T-cell (primary cell): ENCODE results near the gene AMZ2. TPM values are rescaled to one million over a fixed set of nuclear protein-coding genes. Genes with fewer than 3 reads are reported as not detected.

ENCODE experiments used
- ATAC-seq, 4 experiments: fragments of 200-7000 bp in 3 of 4; fragments of 150-1000 bp in 1 of 4; cut with Tn5 transposase; replicated peaks in 1 of 4; 1 replicate in 3 of 4; 2 replicates in 1 of 4; pipeline ENCODE4 v1.10.0; 2021; ENCODE audit warnings: moderate library complexity in 3 of 4, mild to moderate bottlenecking in 2 of 4, moderate number of reproducible peaks in 1 of 4
- CTCF ChIA-PET, 2 donors: fragments of 300-600 bp; sonication (Branson Sonifier 250); formaldehyde crosslinking; loops; one replicate each; lab custom pipeline; 2022; ENCODE audit warnings: antibody characterized with exemption in 2 of 2; lab: Charles Lee
- POLR2A ChIA-PET, 2 donors: fragments of 300-600 bp; sonication (Branson Sonifier 250); formaldehyde crosslinking; loops; one replicate each; lab custom pipeline; 2022; ENCODE audit warnings: antibody characterized with exemption in 2 of 2; lab: Charles Lee
- DNase-seq, 35 experiments: peaks; one replicate each; pipeline versions ENCODE4 v3.0.0 to v3.0.0-alpha.2; 2013 to 2023
- H3K27ac ChIP-seq: one replicate; pipeline ENCODE4 v1.5.1; 2013; ENCODE audit warnings: low read length
- H3K27me3 ChIP-seq, 2 experiments: replicated peaks in 1 of 2; 1 replicate in 1 of 2; 2 replicates in 1 of 2; pipeline versions ENCODE4 v1.6.1 to v1.7.0; 2013; ENCODE audit warnings: low read length in 1 of 2, mixed read lengths in 1 of 2; ENCODE audit not compliant: control insufficient read depth in 2 of 2, insufficient read depth in 2 of 2; ENCODE audit errors: extremely low read depth in 1 of 2
- H3K36me3 ChIP-seq, 2 donors: 1 replicate in 1 of 2; 2 replicates in 1 of 2; pipeline versions ENCODE4 v1.6.1 to v1.7.0; 2013; ENCODE audit warnings: low read length in 1 of 2; ENCODE audit not compliant: control insufficient read depth in 2 of 2, insufficient read depth in 1 of 2; ENCODE audit errors: extremely low read depth in 1 of 2
- H3K4me1 ChIP-seq, 2 experiments: 1 replicate in 1 of 2; 2 replicates in 1 of 2; pipeline versions ENCODE4 v1.6.1 to v1.7.0; 2013; ENCODE audit warnings: low read length in 2 of 2, mixed read lengths in 1 of 2; ENCODE audit not compliant: insufficient read depth in 2 of 2, control insufficient read depth in 1 of 2; ENCODE audit errors: extremely low read depth in 1 of 2
- H3K4me3 ChIP-seq, 2 donors: 1 replicate in 1 of 2; 2 replicates in 1 of 2; pipeline versions ENCODE4 v1.5.1 to v1.7.0; 2013; ENCODE audit warnings: mild to moderate bottlenecking in 2 of 2, low read length in 1 of 2, moderate library complexity in 1 of 2; ENCODE audit not compliant: control insufficient read depth in 1 of 2; ENCODE audit errors: extremely low read depth in 1 of 2
- H3K9me3 ChIP-seq: 2 replicates; pipeline ENCODE4 v1.7.0; 2013
- H3K27ac Mint-ChIP-seq, 2 donors: one replicate each; pipeline ENCODE4 v1.8.0; 2020 to 2021; ENCODE audit warnings: mild to moderate bottlenecking in 2 of 2, mixed read lengths in 2 of 2
- H3K27me3 Mint-ChIP-seq, 2 donors: one replicate each; pipeline ENCODE4 v1.8.0; 2021 to 2022; ENCODE audit warnings: mixed read lengths in 2 of 2
- H3K36me3 Mint-ChIP-seq: one replicate; pipeline ENCODE4 v1.8.0; 2021; ENCODE audit warnings: mixed read lengths
- H3K4me1 Mint-ChIP-seq, 3 donors: one replicate each; pipeline ENCODE4 v1.8.0; 2020 to 2022; ENCODE audit warnings: mixed read lengths in 3 of 3, mild to moderate bottlenecking in 1 of 3
- H3K4me3 Mint-ChIP-seq, 3 donors: one replicate each; pipeline ENCODE4 v1.8.0; 2020 to 2022; ENCODE audit warnings: mild to moderate bottlenecking in 3 of 3, mixed read lengths in 3 of 3, moderate library complexity in 3 of 3
- H3K9me3 Mint-ChIP-seq, 3 donors: one replicate each; pipeline ENCODE4 v1.8.0; 2020 to 2022; ENCODE audit warnings: mixed read lengths in 3 of 3
- WGBS: methylation state at CpG from one replicate; pipeline ENCODE4 v1.1.5; 2013; ENCODE audit warnings: missing lambda C conversion rate; ENCODE audit not compliant: insufficient coverage; 5-methylcytosine and 5-hydroxymethylcytosine counted together
- total RNA-seq, 35 experiments: library from RNA in 6 of 35; stranded (reverse) in 6 of 35; fragments of 120-200 nt in 1 of 35; gene quantifications; one replicate each; pipeline versions ENCODE4 v1.2.1 to v1.2.4 and lab custom pipeline; 2013 to 2026

Gene AMZ2
- total RNA-seq (10 to 100 TPM; 50.9 to 81.8 (median 60.5) TPM), total RNA-seq (lab: John Stamatoyannopoulos, UW) (48.6 to 87.7 (median 68.2) reads per million in 29 experiments)
- 92.2 TPM for total RNA-seq (2013)

- peaks cover 30 to 56% (median 36%) of the 10 kb centered on the region in 3 donors for H3K4me1 Mint-ChIP-seq
- H3K36me3 ChIP-seq, result peaks cover 0 to 27% of the 10 kb centered on the region in 2 donors
- H3K4me3 Mint-ChIP-seq, result peak within 1 kb of the TSS; percentile 78 to 93 (median 84)
- peak within 1 kb of the TSS; percentile 97 for H3K27ac ChIP-seq
- H3K4me3 ChIP-seq, result peak within 1 kb of the TSS; percentile 69 to 77
- no peaks in the 10 kb centered on the region for H3K27me3 ChIP-seq
- DNase-seq, result peak; percentile 88 to 99 (median 94)
- H3K9me3 ChIP-seq, result no peaks in the 10 kb centered on the region
- H3K9me3 Mint-ChIP-seq, result no peaks in the 10 kb centered on the region
- H3K27me3 Mint-ChIP-seq, result no peaks in the 10 kb centered on the region
- POLR2A ChIA-PET, result interaction anchor here (0.5 to 2.0 kb wide), 18 partner anchors 8 to 540 kb away, joined by 3 to 11 read pairs (median 4); partner anchors contain the start of genes PRKAR1A (in 1 of the 2) and WIPI1 (in 1 of the 2)
- peaks cover 4 to 42% of the 10 kb centered on the region in 2 experiments for H3K4me1 ChIP-seq
- peaks cover 14% of the 10 kb centered on the region for H3K36me3 Mint-ChIP-seq
- under 1% methylated on average over 87 of the region's 97 CpGs for WGBS
- CTCF ChIA-PET, result interaction anchor here (0.6 to 2.5 kb wide), 15 partner anchors 8 to 215 kb away, joined by 3 to 14 read pairs (median 4); partner anchors contain the start of gene WIPI1 (in 1 of the 2)
- H3K27ac Mint-ChIP-seq, result peak within 1 kb of the TSS; percentile 92 to 99
- peak; percentile 88 to 95 (median 91) for ATAC-seq
Observed at GRCh38 chr17:68247445-68248198, at the start of gene AMZ2. TSS of gene AMZ2 (plus strand) at chr17:68248043. CDS start at chr17:68250188, 2,145 bp downstream.

DNA sequence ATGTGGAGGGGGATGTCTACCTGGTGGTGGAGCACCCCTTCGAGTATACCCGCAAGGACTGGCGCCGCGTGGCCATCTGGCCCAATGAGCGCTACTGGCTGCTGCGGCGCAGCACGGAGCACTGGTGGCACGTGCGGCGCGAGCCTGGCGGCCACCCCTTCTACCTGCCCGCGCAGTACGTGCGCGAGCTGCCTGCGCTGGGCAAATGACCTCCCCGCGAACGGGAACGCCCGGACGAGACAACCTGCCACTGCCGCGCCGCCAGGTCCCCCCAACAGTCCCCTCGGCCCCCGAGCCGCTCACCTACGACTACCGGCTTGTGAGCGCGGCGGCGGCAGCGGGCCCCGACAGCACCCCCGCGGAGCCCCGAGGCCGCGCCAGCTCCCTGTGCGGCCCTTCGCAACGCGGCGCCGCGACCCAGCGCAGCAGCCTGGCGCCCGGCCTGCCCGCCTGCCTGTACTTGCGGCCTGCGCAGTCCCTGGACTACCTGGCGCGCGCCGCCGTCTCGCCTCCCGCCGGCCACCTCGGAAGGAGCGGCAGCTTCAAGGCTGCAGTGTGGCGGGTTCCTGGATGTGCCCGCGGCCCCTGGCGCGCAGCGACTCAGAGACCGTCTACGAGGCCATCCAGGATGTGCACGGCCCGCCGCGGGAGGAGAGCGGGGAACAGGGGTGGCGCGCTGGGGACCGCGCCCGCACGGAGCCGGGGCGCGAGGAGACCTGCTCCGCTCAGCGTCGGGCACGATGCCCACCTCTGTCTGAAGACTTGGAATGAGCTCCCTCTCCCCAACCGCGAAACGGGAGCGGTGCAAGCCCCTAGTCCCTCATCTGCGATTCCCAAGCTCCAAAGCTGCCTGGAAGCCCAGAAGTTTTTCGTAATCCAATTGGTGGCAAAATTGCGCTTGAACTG is 48.7 kb upstream of the AMZ2 start:
- Histone ChIP-seq H3K27me3 (peaks cover 0 to 53% of the 10 kb centered on the region in 2 experiments), H3K36me3 (no peaks in the 10 kb centered on the region), H3K9me3 (no peaks in the 10 kb centered on the region), H3K4me1 (peaks cover 22 to 61% of the 10 kb centered on the region in 2 experiments), H3K4me3 (peak overlapping the region; percentile 62 to 86), H3K27ac (no peak overlapping the region)
- DNase-seq, result peak in 13 of 35 experiments; percentile 27 to 66 (median 47)
- peak overlapping the region; percentile 34 to 76 for H3K27ac Mint-ChIP-seq
- ChIA-PET CTCF (interaction anchor here (0.6 to 3.6 kb wide), 9 partner anchors 11 to 265 kb away, joined by 3 to 45 read pairs (median 6); no protein-coding TSS in a partner anchor), POLR2A (interaction anchor here in 1 of 2 donors (0.6 to 1.1 kb wide), 4 partner anchors 16 to 36 kb away, joined by 3 to 4 read pairs (median 3); no protein-coding TSS in a partner anchor)
- peak overlapping the region; percentile 76 to 84 (median 77) for H3K4me3 Mint-ChIP-seq
- ATAC-seq, result peak; percentile 51 to 61 (median 56)
- H3K27me3 Mint-ChIP-seq, result peaks cover 4 to 13% of the 10 kb centered on the region in 2 donors
- no peaks in the 10 kb centered on the region for H3K9me3 Mint-ChIP-seq
- no peaks in the 10 kb centered on the region for H3K36me3 Mint-ChIP-seq
- 1% methylated on average over 94 of the region's 101 CpGs for WGBS
- peaks cover 29 to 42% (median 41%) of the 10 kb centered on the region in 3 donors for H3K4me1 Mint-ChIP-seq

DNA sequence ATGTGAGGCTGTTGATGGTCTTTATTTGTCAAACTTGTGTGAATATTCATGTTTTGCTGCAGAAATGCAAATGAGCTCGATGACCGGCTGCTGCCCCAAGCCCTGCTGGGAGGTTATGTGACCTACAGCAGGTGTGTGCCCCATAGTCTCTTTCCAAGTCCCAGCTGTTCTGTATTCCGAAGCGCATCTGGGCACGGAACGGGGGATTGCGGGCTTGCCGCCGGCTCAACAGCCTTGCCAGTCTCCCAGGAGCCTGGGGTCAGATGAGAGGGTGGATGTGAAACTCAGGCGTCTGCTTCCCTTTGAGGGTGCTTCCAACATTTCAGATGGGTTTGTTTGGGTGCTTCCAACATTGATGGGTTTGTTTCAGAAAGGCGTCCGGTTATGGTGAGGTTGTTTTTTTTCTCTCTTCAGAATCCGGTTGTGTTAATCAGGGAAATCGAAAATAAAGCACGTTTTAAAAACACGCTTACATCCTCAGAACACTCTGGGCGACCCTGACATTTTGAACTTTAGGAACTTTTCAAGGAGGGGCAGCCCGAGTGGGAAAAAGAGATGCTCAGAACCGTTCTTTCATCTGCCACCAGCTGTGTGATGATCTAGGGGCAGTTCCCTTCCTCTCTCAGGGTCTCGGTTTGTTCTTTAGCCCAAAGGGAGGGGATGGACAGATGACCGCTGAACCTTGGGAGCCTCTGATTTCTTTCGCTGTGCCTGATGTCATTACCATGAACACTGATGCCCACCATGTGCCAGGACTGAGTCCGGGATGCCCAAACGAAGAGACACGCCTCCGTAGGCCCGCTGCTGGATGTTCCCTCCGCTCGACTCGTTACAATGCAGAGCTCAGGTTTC is 47.8 kb upstream of the AMZ2 start:
- Histone ChIP-seq H3K4me3 (peak overlapping the region; percentile 62 to 86), H3K9me3 (no peaks in the 10 kb centered on the region), H3K4me1 (peaks cover 22 to 68% of the 10 kb centered on the region in 2 experiments), H3K36me3 (no peaks in the 10 kb centered on the region), H3K27ac (no peak overlapping the region), H3K27me3 (peaks cover 0 to 53% of the 10 kb centered on the region in 2 experiments)
- ATAC-seq, result no peak
- H3K9me3 Mint-ChIP-seq, result no peaks in the 10 kb centered on the region
- H3K4me1 Mint-ChIP-seq, result peaks cover 28 to 44% (median 43%) of the 10 kb centered on the region in 3 donors
- peak overlapping the region; percentile 76 to 84 (median 77) for H3K4me3 Mint-ChIP-seq
- POLR2A ChIA-PET, result interaction anchor here in 1 of 2 donors (0.6 to 1.3 kb wide), 3 partner anchors 17 to 35 kb away, joined by 3 to 10 read pairs (median 3); no protein-coding TSS in a partner anchor
- peak in 2 of 35 experiments; percentile 27 to 36 for DNase-seq
- WGBS, result 2% methylated on average over 17 of the region's 30 CpGs
- CTCF ChIA-PET, result interaction anchor here (0.6 to 3.6 kb wide), 19 partner anchors 12 to 264 kb away, joined by 3 to 45 read pairs (median 4); partner anchors contain the start of gene AMZ2 (in 1 of the 2)
- peak overlapping the region; percentile 34 to 76 for H3K27ac Mint-ChIP-seq
- H3K36me3 Mint-ChIP-seq, result no peaks in the 10 kb centered on the region
- peaks cover 4 to 12% of the 10 kb centered on the region in 2 donors for H3K27me3 Mint-ChIP-seq

- ATAC-seq, result peak; percentile 22 to 38 (median 30)
Observed at GRCh38 chr17:68200689-68201417, 47.0 kb upstream of the AMZ2 start.

More at GRCh38 chr17:68200689-68201417, 47.0 kb upstream of the AMZ2 start:
- Histone ChIP-seq H3K27ac (peak overlapping the region; percentile 3), H3K4me1 (peaks cover 22 to 62% of the 10 kb centered on the region in 2 experiments), H3K4me3 (peak overlapping the region; percentile 62 to 86), H3K9me3 (no peaks in the 10 kb centered on the region), H3K36me3 (no peaks in the 10 kb centered on the region), H3K27me3 (peaks cover 0 to 47% of the 10 kb centered on the region in 2 experiments)
- no peaks in the 10 kb centered on the region for H3K9me3 Mint-ChIP-seq
- 2% methylated on average over 22 of the region's 31 CpGs for WGBS
- peak in 33 of 35 experiments; percentile 47 to 82 (median 66) for DNase-seq
- POLR2A ChIA-PET, result interaction anchor here in 1 of 2 donors (1.3 kb wide), 1 partner anchor 20 kb away, joined by 10 read pairs; no protein-coding TSS in a partner anchor
- peak overlapping the region; percentile 76 to 84 (median 77) for H3K4me3 Mint-ChIP-seq
- CTCF ChIA-PET, result interaction anchor here (0.6 to 3.6 kb wide), 20 partner anchors 8 to 261 kb away, joined by 3 to 45 read pairs (median 4); partner anchors contain the start of gene AMZ2 (in 1 of the 2)
- peaks cover 21 to 39% (median 37%) of the 10 kb centered on the region in 3 donors for H3K4me1 Mint-ChIP-seq
- H3K36me3 Mint-ChIP-seq, result no peaks in the 10 kb centered on the region
- peaks cover 0 to 8% of the 10 kb centered on the region in 2 donors for H3K27me3 Mint-ChIP-seq
- peak overlapping the region in 1 of 2 donors; percentile 76 for H3K27ac Mint-ChIP-seq
